Body of pancreas (tissue), 4 donors: ENCODE data around the gene BBS7.

Experiments used
- CTCF ChIP-seq, 7 experiments: fragments of 450-650 bp in 4 of 7; fragments of 200-600 bp in 3 of 7; sonication (generic) in 3 of 7; IDR thresholded peaks; one replicate each; pipeline ENCODE4 v1.5.1; 2016 to 2019; ENCODE audit warnings: antibody characterized with exemption in 7 of 7
- POLR2A ChIP-seq, 3 donors: fragments of 450-650 bp; IDR thresholded peaks; one replicate each; pipeline ENCODE4 v1.6.1; 2016; ENCODE audit warnings: antibody characterized with exemption in 3 of 3, mild to moderate bottlenecking in 2 of 3

GRCh38 chr4:121799208-121799823 lies 71.0 kb downstream of the BBS7 start:
- TF ChIP-seq CTCF (IDR thresholded peaks at IDR 0.05) (no peak), POLR2A (IDR thresholded peaks at IDR 0.05) (no peak)
